Measurements from ENCODE around the gene VKORC1L1.

GRCh38 chr7:65915921-65916657, 43.2 kb downstream of the VKORC1L1 start:
- TF ChIP-seq ZBTB40 (IDR thresholded peaks at IDR 0.05; ENCODE audit: borderline replicate concordance), result no peak
- TF ChIP-seq PBX3 (IDR thresholded peaks at IDR 0.05; ENCODE audit: insufficient replicate concordance, low read depth, low read length), result no peak
- no peak for TF ChIP-seq MYC (IDR thresholded peaks at IDR 0.05; ENCODE audit: insufficient read depth, insufficient read length, insufficient replicate concordance, low read length, severe bottlenecking)
- no peak for TF ChIP-seq ZZZ3 (IDR thresholded peaks at IDR 0.05; ENCODE audit: control insufficient read depth, insufficient read length, low read depth)
- no peak for TF ChIP-seq ZSCAN29 (IDR thresholded peaks at IDR 0.05)
- TF ChIP-seq CTCF (IDR thresholded peaks at IDR 0.05 in 2 of 3, conservative IDR thresholded peaks at IDR 0.05 in 1 of 3; ENCODE audit: control insufficient read depth in 2 of 3, extremely low read depth in 1 of 3, insufficient read depth in 1 of 3, low read depth in 3 of 3, low read length in 3 of 3), result no peak
